Measurements from ENCODE around the gene VEZT. TPM values are rescaled to one million over a fixed set of nuclear protein-coding genes. Genes with fewer than 3 reads are reported as not detected.
A peak's percentile ranks its signal among the peaks of the same experiment; 100 is the strongest.

The VEZT gene
- total RNA-seq, 4 donors from 2014 or later: 73.0 to 90.3 (median 87.0) TPM

DNA sequence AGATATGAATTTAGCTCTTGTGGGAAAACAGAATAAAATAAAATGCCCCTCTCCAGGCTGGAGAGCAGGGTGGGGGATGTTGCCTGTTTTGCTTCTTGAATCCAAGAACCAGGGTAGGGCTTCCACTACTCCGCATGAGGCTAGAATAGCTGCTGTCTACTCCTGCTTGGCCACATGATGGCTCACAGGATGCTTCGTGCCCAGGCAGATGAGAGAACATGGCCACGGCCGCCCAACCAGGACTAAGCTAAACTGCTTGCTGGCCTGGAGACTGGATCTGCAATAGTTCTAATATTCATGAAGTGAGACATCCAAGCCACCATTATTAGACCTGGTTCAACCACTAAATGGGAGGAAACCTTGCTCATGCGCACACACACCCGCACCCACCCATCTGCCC lies 134.1 kb downstream of the VEZT start:
- 78% methylated on average over 6 of the region's 6 CpGs for WGBS
- Histone ChIP-seq H3K27me3 (no peaks in the 10 kb centered on the region), H3K27ac (replicated peaks in 1 of 4) (no peak overlapping the region), H3K9me3 (no peaks in the 10 kb centered on the region), H3K4me1 (peaks cover 0 to 7% (median 3%) of the 10 kb centered on the region in 4 donors), H3K36me3 (no peaks in the 10 kb centered on the region), H3K4me3 (no peak overlapping the region)
- intact Hi-C loops (cut with DNase I): no loop called here
- DNase-seq (ENCODE audit: extremely low spot score): no peak
- TF ChIP-seq POLR2AphosphoS5 (IDR thresholded peaks at IDR 0.05): no peak
- TF ChIP-seq, protein P1, sequence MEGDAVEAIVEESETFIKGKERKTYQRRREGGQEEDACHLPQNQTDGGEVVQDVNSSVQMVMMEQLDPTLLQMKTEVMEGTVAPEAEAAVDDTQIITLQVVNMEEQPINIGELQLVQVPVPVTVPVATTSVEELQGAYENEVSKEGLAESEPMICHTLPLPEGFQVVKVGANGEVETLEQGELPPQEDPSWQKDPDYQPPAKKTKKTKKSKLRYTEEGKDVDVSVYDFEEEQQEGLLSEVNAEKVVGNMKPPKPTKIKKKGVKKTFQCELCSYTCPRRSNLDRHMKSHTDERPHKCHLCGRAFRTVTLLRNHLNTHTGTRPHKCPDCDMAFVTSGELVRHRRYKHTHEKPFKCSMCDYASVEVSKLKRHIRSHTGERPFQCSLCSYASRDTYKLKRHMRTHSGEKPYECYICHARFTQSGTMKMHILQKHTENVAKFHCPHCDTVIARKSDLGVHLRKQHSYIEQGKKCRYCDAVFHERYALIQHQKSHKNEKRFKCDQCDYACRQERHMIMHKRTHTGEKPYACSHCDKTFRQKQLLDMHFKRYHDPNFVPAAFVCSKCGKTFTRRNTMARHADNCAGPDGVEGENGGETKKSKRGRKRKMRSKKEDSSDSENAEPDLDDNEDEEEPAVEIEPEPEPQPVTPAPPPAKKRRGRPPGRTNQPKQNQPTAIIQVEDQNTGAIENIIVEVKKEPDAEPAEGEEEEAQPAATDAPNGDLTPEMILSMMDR (IDR thresholded peaks at IDR 0.05): peak in 1 of 3 experiments; percentile 4
- no peak for TF ChIP-seq EP300 (IDR thresholded peaks at IDR 0.05)

Small RNA genes within 50 kb of the gene (small RNA-seq; reads per million reads assigned to genes)
- gene MIR331: 5.0 to 6.1 (median 5.1) reads per million in 3 donors
- gene MIR3685: 0 reads per million in 3 donors
- 0 reads per million in 3 donors for gene RF00019
- 0 reads per million in 3 donors for gene RNU6-808P

Other genes starting within 250 kb of the VEZT start
- 100 to 1,000 TPM in 2 of 4 donors, 10 to 100 TPM in 2; 72.3 to 154 (median 106) TPM for gene NDUFA12, start 214.1 kb upstream of the VEZT start, total RNA-seq
- 10 to 100 TPM; 31.5 to 57.3 (median 40.4) TPM for gene NR2C1, start 144.2 kb upstream of the VEZT start, total RNA-seq
- gene FGD6, start 340 bp upstream of the VEZT start, total RNA-seq: 10 to 100 TPM; 30.5 to 48.6 (median 37.3) TPM

Data from esophagus muscularis mucosa (tissue), 4 donors.